Measurements from ENCODE around the gene PTPN6.

The PTPN6 gene

GRCh38 chr12:7004287-7004803 lies 53.2 kb downstream of the PTPN6 start:
- H3K4me3 ChIP-seq (ENCODE audit: low read depth, low read length), result no peak overlapping the region
- no peak for DNase-seq (ENCODE audit: low read depth)
- TF ChIP-seq CTCF (IDR thresholded peaks at IDR 0.05; ENCODE audit: control insufficient read depth, extremely low read depth, insufficient read depth), result no peak

GRCh38 chr12:7004840-7005239 lies 53.7 kb downstream of the PTPN6 start:
- DNase-seq (ENCODE audit: low read depth), result no peak
- H3K4me3 ChIP-seq (ENCODE audit: low read depth, low read length), result no peak overlapping the region
- no peak for TF ChIP-seq CTCF (IDR thresholded peaks at IDR 0.05; ENCODE audit: control insufficient read depth, extremely low read depth, insufficient read depth)

GRCh38 chr12:7005311-7005710 lies 54.2 kb downstream of the PTPN6 start:
- no peak overlapping the region for H3K4me3 ChIP-seq (ENCODE audit: low read depth, low read length)
- no peak for TF ChIP-seq CTCF (IDR thresholded peaks at IDR 0.05; ENCODE audit: control insufficient read depth, extremely low read depth, insufficient read depth)
- no peak for DNase-seq (ENCODE audit: low read depth)

GRCh38 chr12:7006639-7007038 lies 55.5 kb downstream of the PTPN6 start:
- DNase-seq (ENCODE audit: low read depth), result no peak
- TF ChIP-seq CTCF (IDR thresholded peaks at IDR 0.05; ENCODE audit: control insufficient read depth, extremely low read depth, insufficient read depth), result no peak
- H3K4me3 ChIP-seq (ENCODE audit: low read depth, low read length), result no peak overlapping the region

- no peak overlapping the region for H3K4me3 ChIP-seq (ENCODE audit: low read depth, low read length)
- no peak for DNase-seq (ENCODE audit: low read depth)
- TF ChIP-seq CTCF (IDR thresholded peaks at IDR 0.05; ENCODE audit: control insufficient read depth, extremely low read depth, insufficient read depth), result no peak
Observed at GRCh38 chr12:7008864-7009263, 57.7 kb downstream of the PTPN6 start.

- H3K4me3 ChIP-seq (ENCODE audit: low read depth, low read length), result no peak overlapping the region
- no peak for DNase-seq (ENCODE audit: low read depth)
- TF ChIP-seq CTCF (IDR thresholded peaks at IDR 0.05; ENCODE audit: control insufficient read depth, extremely low read depth, insufficient read depth), result no peak
Observed at GRCh38 chr12:7009512-7009911, 58.4 kb downstream of the PTPN6 start.

Data from LNCaP clone FGC (cell line).